Mucosa of stomach (tissue), 1 donor: Measurements from ENCODE around the gene HSPA4L.

Source experiments
- H3K27me3 ChIP-seq: one replicate; pipeline ENCODE4 v1.7.0; 2013; ENCODE audit warnings: mild to moderate bottlenecking, low read length; ENCODE audit not compliant: control insufficient read depth, insufficient read depth
- H3K36me3 ChIP-seq: one replicate; pipeline ENCODE4 v1.7.0; 2013; ENCODE audit warnings: low read length; ENCODE audit not compliant: control insufficient read depth, insufficient read depth
- H3K4me1 ChIP-seq: one replicate; pipeline ENCODE4 v1.7.0; 2013; ENCODE audit warnings: mild to moderate bottlenecking, low read length; ENCODE audit not compliant: control insufficient read depth, insufficient read depth
- H3K4me3 ChIP-seq: one replicate; pipeline ENCODE4 v1.7.0; 2013; ENCODE audit warnings: low read length
- H3K9ac ChIP-seq: one replicate; pipeline ENCODE4 v1.7.0; 2013; ENCODE audit warnings: mild to moderate bottlenecking, low read length, moderate library complexity
- H3K9me3 ChIP-seq: one replicate; pipeline ENCODE4 v1.7.0; 2013; ENCODE audit warnings: mild to moderate bottlenecking, low read length, moderate library complexity; ENCODE audit not compliant: control insufficient read depth
- donor health status: Pancreatic carcinoma.

The HSPA4L gene

DNA sequence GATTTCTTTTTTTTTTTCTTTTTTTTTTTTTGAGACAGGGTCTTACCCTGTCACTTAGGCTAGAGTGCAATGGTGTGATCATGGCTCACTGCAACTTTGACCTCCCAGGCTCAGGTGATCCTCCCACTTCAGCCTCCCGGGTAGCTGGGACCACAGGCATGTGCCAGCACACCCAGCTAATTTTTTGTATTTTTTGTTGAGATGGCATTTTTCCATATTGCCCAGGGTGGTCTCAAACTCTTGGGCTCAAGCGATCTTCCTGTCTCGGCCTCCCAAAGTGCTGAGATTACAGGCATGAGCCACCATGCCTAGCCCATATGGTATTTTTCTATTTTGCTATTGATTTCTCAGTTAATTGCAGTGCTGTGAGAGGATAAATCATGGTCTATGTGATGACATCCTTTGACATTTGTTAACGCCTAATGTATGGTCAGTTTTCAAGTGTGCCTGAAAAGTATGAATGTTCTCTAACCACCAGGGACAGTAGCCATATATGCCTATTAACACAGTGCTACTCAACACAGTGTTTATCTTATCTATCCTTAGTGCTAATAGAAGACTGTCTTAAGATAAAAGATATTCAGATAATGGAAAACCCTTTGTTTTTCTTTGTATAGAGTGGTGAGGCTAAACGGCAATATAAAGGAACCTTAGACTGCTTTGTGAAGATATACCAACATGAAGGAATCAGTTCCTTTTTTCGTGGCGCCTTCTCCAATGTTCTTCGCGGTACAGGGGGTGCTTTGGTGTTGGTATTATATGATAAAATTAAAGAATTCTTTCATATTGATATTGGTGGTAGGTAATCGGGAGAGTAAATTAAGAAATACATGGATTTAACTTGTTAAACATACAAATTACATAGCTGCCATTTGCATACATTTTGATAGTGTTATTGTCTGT, 9.1 kb upstream of the HSPA4L start:
- Histone ChIP-seq H3K4me3 (no peak overlapping the region), H3K9me3 (no peaks in the 10 kb centered on the region), H3K9ac (no peak overlapping the region), H3K27me3 (peaks cover under 1% of the 10 kb centered on the region), H3K36me3 (no peaks in the 10 kb centered on the region), H3K4me1 (no peaks in the 10 kb centered on the region)

GRCh38 chr4:127775843-127776242, 6.3 kb upstream of the HSPA4L start:
- Histone ChIP-seq H3K36me3 (no peaks in the 10 kb centered on the region), H3K4me3 (no peak overlapping the region), H3K4me1 (no peaks in the 10 kb centered on the region), H3K27me3 (peaks cover 3% of the 10 kb centered on the region), H3K9ac (no peak overlapping the region), H3K9me3 (no peaks in the 10 kb centered on the region)

DNA sequence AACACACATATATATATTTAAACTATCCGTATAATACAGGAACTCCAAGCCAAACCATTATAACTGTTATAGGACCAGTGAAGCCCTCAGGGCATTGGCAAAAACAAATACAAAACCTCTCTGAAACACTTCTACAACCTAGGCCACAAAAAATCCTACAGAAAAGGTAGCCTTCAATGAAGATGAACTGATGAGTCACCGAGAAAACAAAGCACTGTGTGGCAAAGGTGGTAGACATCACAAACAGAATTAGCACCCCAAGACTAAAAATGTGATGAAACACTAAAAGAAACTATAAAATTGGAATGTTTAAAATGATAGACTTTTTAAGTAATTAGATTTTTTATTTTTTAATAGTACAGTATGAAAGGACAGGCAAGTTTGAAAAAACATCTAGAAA, 5.5 kb upstream of the HSPA4L start:
- H3K9ac ChIP-seq, result no peak overlapping the region
- H3K4me1 ChIP-seq, result no peaks in the 10 kb centered on the region
- H3K4me3 ChIP-seq, result no peak overlapping the region
- peaks cover 3% of the 10 kb centered on the region for H3K27me3 ChIP-seq
- no peaks in the 10 kb centered on the region for H3K9me3 ChIP-seq
- no peaks in the 10 kb centered on the region for H3K36me3 ChIP-seq

- peaks cover 3% of the 10 kb centered on the region for H3K27me3 ChIP-seq
These were observed 4.6 kb upstream of the HSPA4L start for GRCh38 chr4:127777487-127777886.

GRCh38 chr4:127778102-127778501, 4.0 kb upstream of the HSPA4L start:
- no peaks in the 10 kb centered on the region for H3K4me1 ChIP-seq

More at GRCh38 chr4:127777487-127777886, 4.6 kb upstream of the HSPA4L start:
- no peaks in the 10 kb centered on the region for H3K4me1 ChIP-seq
- no peaks in the 10 kb centered on the region for H3K9me3 ChIP-seq
- no peak overlapping the region for H3K4me3 ChIP-seq
- no peaks in the 10 kb centered on the region for H3K36me3 ChIP-seq
- no peak overlapping the region for H3K9ac ChIP-seq

GRCh38 chr4:127780598-127780997, 1.5 kb upstream of the HSPA4L start:
- Histone ChIP-seq H3K4me1 (no peaks in the 10 kb centered on the region), H3K27me3 (peaks cover 3% of the 10 kb centered on the region), H3K9ac (no peak overlapping the region), H3K9me3 (no peaks in the 10 kb centered on the region), H3K36me3 (no peaks in the 10 kb centered on the region), H3K4me3 (no peak overlapping the region)

More at GRCh38 chr4:127778102-127778501, 4.0 kb upstream of the HSPA4L start:
- no peak overlapping the region for H3K9ac ChIP-seq
- no peaks in the 10 kb centered on the region for H3K9me3 ChIP-seq
- H3K27me3 ChIP-seq, result peaks cover 3% of the 10 kb centered on the region
- H3K4me3 ChIP-seq, result no peak overlapping the region
- H3K36me3 ChIP-seq, result no peaks in the 10 kb centered on the region

DNA sequence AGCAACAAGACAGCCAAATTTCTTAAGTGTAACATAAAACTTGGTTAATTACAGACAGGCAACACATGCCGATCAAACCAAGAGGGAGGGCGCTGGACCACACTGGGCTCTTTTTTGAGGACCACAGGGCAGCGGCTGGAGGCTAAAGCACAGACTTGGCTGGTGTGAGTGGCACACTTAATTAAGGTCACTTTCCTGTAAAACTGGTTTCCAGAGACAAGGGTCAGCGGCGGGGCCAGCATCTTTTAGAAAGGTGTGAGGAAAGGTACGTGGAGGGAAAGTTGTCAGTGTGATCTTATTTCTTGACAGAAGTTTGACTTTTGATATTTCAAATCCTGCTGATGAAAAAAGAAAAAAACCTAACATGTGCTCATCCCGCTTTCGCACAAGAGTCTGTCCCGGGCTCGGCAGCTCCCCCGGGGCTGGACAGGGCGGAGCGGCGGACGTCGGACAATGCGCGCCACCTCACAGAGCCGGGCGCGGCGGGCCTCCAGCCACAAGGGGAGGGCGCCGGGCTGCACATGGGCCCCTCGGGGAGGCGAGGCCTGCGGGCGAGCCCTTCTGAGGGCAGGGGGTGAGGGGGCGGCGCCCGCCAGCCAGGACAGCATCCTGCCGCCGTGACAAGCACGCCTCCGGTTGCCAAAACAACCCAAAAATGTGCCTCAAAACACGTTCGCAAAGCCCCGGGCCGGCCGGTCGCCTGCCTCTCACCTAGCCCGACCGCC, 660 bp upstream of the HSPA4L start:
- Histone ChIP-seq H3K4me3 (peak overlapping the region; percentile 37), H3K9ac (peak overlapping the region; percentile 80), H3K4me1 (no peaks in the 10 kb centered on the region), H3K36me3 (no peaks in the 10 kb centered on the region), H3K27me3 (peaks cover 3% of the 10 kb centered on the region), H3K9me3 (no peaks in the 10 kb centered on the region)

GRCh38 chr4:127782025-127782274, 172 bp upstream of the HSPA4L start:
- H3K9me3 ChIP-seq, result no peaks in the 10 kb centered on the region
- H3K27me3 ChIP-seq, result peaks cover 3% of the 10 kb centered on the region
- no peaks in the 10 kb centered on the region for H3K36me3 ChIP-seq
- peak overlapping the region; percentile 37 for H3K4me3 ChIP-seq
- H3K9ac ChIP-seq, result peak overlapping the region; percentile 80
- H3K4me1 ChIP-seq, result no peaks in the 10 kb centered on the region

- peak overlapping the region; percentile 80 for H3K9ac ChIP-seq
- no peaks in the 10 kb centered on the region for H3K36me3 ChIP-seq
- H3K27me3 ChIP-seq, result peaks cover under 1% of the 10 kb centered on the region
- H3K9me3 ChIP-seq, result no peaks in the 10 kb centered on the region
- H3K4me1 ChIP-seq, result no peaks in the 10 kb centered on the region
- H3K4me3 ChIP-seq, result peak overlapping the region; percentile 37
These were observed 1.1 kb downstream of the HSPA4L start for GRCh38 chr4:127783026-127783769.

- Histone ChIP-seq H3K4me3 (no peak overlapping the region), H3K9me3 (no peaks in the 10 kb centered on the region), H3K9ac (peak overlapping the region; percentile 9), H3K4me1 (no peaks in the 10 kb centered on the region), H3K36me3 (no peaks in the 10 kb centered on the region), H3K27me3 (no peaks in the 10 kb centered on the region)
These were observed 2.0 kb downstream of the HSPA4L start for GRCh38 chr4:127783955-127784770.

GRCh38 chr4:127788517-127788916, 6.4 kb downstream of the HSPA4L start:
- H3K36me3 ChIP-seq, result no peaks in the 10 kb centered on the region
- no peaks in the 10 kb centered on the region for H3K27me3 ChIP-seq
- H3K4me1 ChIP-seq, result no peaks in the 10 kb centered on the region
- H3K9ac ChIP-seq, result no peak overlapping the region
- no peaks in the 10 kb centered on the region for H3K9me3 ChIP-seq
- no peak overlapping the region for H3K4me3 ChIP-seq
